BJ (cell line): Measurements from ENCODE around the gene FIP1L1. TPM values are rescaled to one million over a fixed set of nuclear protein-coding genes. Genes with fewer than 3 reads are reported as not detected.

Experiments used
- CTCF ChIA-PET: fragments of 350-600 bp; formaldehyde crosslinking; extraction: SDS; loops from one replicate; lab custom pipeline; 2021; ENCODE audit warnings: antibody characterized with exemption, inconsistent platforms; lab: Yijun Ruan, JAX
- POLR2A ChIA-PET: fragments of 300-600 bp; sonication (Branson Sonifier 250); formaldehyde crosslinking; extraction: SDS; loops from one replicate; lab custom pipeline; 2021; ENCODE audit warnings: antibody characterized with exemption; lab: Charles Lee
- DNase-seq: peaks from one replicate; pipeline ENCODE4 v3.0.0-alpha.2; 2011; ENCODE audit warnings: low read depth
- H3K27me3 ChIP-seq: 2 replicates; pipeline ENCODE4 v1.6.0; 2011; ENCODE audit warnings: low read length; ENCODE audit not compliant: control insufficient read depth, insufficient read depth
- H3K36me3 ChIP-seq: 2 replicates; pipeline ENCODE4 v1.5.1; 2011; ENCODE audit warnings: low read length; ENCODE audit not compliant: control insufficient read depth, insufficient read depth
- H3K4me3 ChIP-seq: 2 replicates; pipeline ENCODE4 v1.5.1; 2011; ENCODE audit warnings: low read depth, mild to moderate bottlenecking, control low read depth, low read length
- CTCF ChIP-seq: IDR thresholded peaks from 2 replicates; pipeline ENCODE4 v1.5.1; 2011; ENCODE audit warnings: low read depth, mild to moderate bottlenecking, control low read depth, inconsistent platforms, low read length, moderate library complexity; ENCODE audit not compliant: insufficient read depth
- polyA plus RNA-seq: library from polyadenylated mRNA; depleted of rRNA; stranded (reverse); fragments of >200 nt; gene quantifications from 2 replicates; pipeline ENCODE4 v1.2.3, GENCODE V29; 2011

Gene FIP1L1
- polyA plus RNA-seq, 1 experiment, result 14.2 TPM

- CTCF ChIA-PET, result interaction anchor here (1.8 kb wide), 1 partner anchor 12 kb away, joined by 5 read pairs; no protein-coding TSS in a partner anchor
Measured at GRCh38 chr4:53348046-53348445, 29.4 kb upstream of the FIP1L1 start.

GRCh38 chr4:53349091-53349491 lies 28.4 kb upstream of the FIP1L1 start:
- Histone ChIP-seq H3K36me3 (peaks cover 2% of the 10 kb centered on the region), H3K27me3 (no peaks in the 10 kb centered on the region), H3K4me3 (no peak overlapping the region)
- DNase-seq, result no peak
- no peak for TF ChIP-seq CTCF
- CTCF ChIA-PET, result interaction anchor here (1.0 kb wide), 1 partner anchor 13 kb away, joined by 3 read pairs; no protein-coding TSS in a partner anchor
- POLR2A ChIA-PET, result no interaction called here

More at GRCh38 chr4:53348046-53348445, 29.4 kb upstream of the FIP1L1 start:
- DNase-seq, result no peak
- POLR2A ChIA-PET, result no interaction called here
- H3K36me3 ChIP-seq, result no peaks in the 10 kb centered on the region
- H3K4me3 ChIP-seq, result no peak overlapping the region
- no peaks in the 10 kb centered on the region for H3K27me3 ChIP-seq
- no peak for TF ChIP-seq CTCF

- peaks cover 2% of the 10 kb centered on the region for H3K36me3 ChIP-seq
- no peak for DNase-seq
- no peaks in the 10 kb centered on the region for H3K27me3 ChIP-seq
- TF ChIP-seq CTCF, result no peak
- POLR2A ChIA-PET, result interaction anchor here (0.6 kb wide), 1 partner anchor 430 kb away, joined by 3 read pairs; no protein-coding TSS in a partner anchor
- no peak overlapping the region for H3K4me3 ChIP-seq
- CTCF ChIA-PET, result no interaction called here
Measured at GRCh38 chr4:53354012-53354722, 23.3 kb upstream of the FIP1L1 start.

GRCh38 chr4:53355930-53356521 lies 21.4 kb upstream of the FIP1L1 start:
- Histone ChIP-seq H3K36me3 (peaks cover 2% of the 10 kb centered on the region), H3K27me3 (no peaks in the 10 kb centered on the region), H3K4me3 (no peak overlapping the region)
- no peak for TF ChIP-seq CTCF
- POLR2A ChIA-PET, result no interaction called here
- CTCF ChIA-PET, result interaction anchor here (0.6 to 0.9 kb wide), 2 partner anchors 9 to 13 kb away, joined by 3 read pairs; no protein-coding TSS in a partner anchor
- DNase-seq, result no peak

- POLR2A ChIA-PET, result no interaction called here
- no peaks in the 10 kb centered on the region for H3K36me3 ChIP-seq
- no peak for TF ChIP-seq CTCF
- DNase-seq, result no peak
- H3K4me3 ChIP-seq, result no peak overlapping the region
- no peaks in the 10 kb centered on the region for H3K27me3 ChIP-seq
- CTCF ChIA-PET, result interaction anchor here (0.8 to 1.7 kb wide), 4 partner anchors 12 to 872 kb away, joined by 3 read pairs; no protein-coding TSS in a partner anchor
Measured at GRCh38 chr4:53361451-53361850, 16.0 kb upstream of the FIP1L1 start.
